Measurements from ENCODE around the gene SF3B5.

The SF3B5 gene

DNA sequence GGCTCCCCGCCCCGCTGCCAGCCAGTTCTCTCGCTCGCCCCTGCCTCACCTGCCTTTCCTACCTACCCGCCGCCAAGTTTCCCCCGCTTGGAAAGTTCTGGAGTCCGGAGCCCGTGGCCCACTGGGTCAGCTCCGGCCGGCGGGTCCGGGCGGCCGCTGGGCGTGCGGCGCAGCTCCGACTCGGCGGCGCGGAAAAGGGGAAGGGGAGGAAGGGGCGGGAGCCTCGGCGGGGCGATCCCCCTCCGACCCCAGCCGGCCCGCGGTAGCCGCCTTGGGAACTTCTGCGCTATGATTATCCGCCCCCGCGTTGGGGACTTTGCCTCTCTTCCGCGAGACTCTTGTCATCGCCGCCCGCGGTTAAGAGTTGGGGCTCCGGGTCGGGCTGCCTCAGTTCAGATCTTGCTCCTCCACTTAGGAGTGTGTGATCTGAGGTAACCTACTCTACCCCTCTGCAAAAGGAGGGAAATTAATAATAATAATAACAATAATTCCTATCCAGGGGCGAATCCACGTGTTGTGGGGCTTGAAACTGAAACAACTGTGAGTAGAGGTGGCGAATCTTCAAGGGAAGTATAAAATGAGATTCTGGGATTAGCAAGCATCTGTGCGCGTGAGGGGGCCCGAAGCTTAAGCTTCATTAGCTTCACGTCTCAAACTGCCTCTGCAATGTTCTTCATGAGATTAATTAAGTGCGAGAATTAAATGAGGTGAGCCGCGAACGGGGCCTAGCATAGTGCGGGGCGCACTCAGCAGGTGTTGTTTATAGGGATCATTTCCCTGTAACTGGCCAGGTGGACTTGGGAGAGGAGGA lies 30.8 kb downstream of the SF3B5 start:
- H3K9ac ChIP-seq (ENCODE audit: low read length in 2 of 2) = peak overlapping the region in 1 of 2 donors; percentile 21
- no peak overlapping the region for H3K27ac ChIP-seq (ENCODE audit: low read length)
- peaks cover 22 to 40% of the 10 kb centered on the region in 2 donors for H3K27me3 ChIP-seq (ENCODE audit: control insufficient read depth in 1 of 2, insufficient read depth in 2 of 2, low read length in 2 of 2)
- peak overlapping the region; percentile 70 to 76 for H3K4me3 ChIP-seq (ENCODE audit: low read length in 2 of 2)
- peaks cover 12% of the 10 kb centered on the region for H3K4me1 ChIP-seq (ENCODE audit: control insufficient read depth, insufficient read depth, low read length)
- no peaks in the 10 kb centered on the region for H3K9me3 ChIP-seq (ENCODE audit: control insufficient read depth in 2 of 2, low read length in 2 of 2)
- no peaks in the 10 kb centered on the region for H3K36me3 ChIP-seq (ENCODE audit: control insufficient read depth in 2 of 2, insufficient read depth in 2 of 2, low read length in 2 of 2)

DNA sequence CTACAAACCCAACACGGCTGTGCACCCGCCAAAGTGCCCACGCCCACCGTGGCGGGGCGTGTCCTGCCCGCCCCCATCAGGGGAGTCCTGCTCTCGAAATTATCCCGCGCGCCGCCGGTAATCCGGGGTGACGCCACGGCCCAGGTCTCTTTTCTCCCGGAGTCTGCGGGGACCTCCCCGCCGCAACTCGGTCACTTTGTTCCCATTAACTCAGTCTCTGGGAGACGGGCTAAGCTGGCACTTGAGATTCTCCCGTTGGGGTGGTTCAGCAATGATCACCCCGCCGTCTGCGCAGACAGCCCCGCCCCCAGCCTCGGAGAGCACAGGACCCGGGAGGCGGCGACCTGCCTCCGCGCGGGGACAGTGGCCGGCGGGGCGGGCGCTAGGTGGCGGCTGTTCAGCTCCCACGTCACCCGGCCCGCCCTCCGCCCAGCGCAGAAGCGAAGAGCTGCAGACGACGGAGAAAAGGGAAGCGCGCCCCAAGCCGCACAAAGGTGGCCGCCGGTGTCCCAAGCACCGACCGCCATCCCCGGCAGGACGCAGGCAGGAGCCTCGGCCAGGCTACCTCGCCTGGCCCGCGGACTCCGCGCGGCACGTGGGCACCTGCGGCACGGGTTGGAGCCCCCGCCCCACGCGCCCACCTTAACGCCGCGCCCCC lies 31.5 kb downstream of the SF3B5 start:
- Histone ChIP-seq H3K4me1 (ENCODE audit: control insufficient read depth, insufficient read depth, low read length) (peaks cover 12% of the 10 kb centered on the region), H3K4me3 (ENCODE audit: low read length in 2 of 2) (peak overlapping the region; percentile 70 to 76), H3K9me3 (ENCODE audit: control insufficient read depth in 2 of 2, low read length in 2 of 2) (no peaks in the 10 kb centered on the region), H3K27me3 (ENCODE audit: control insufficient read depth in 1 of 2, insufficient read depth in 2 of 2, low read length in 2 of 2) (peaks cover 22 to 40% of the 10 kb centered on the region in 2 donors), H3K27ac (ENCODE audit: low read length) (no peak overlapping the region), H3K36me3 (ENCODE audit: control insufficient read depth in 2 of 2, insufficient read depth in 2 of 2, low read length in 2 of 2) (no peaks in the 10 kb centered on the region), H3K9ac (ENCODE audit: low read length in 2 of 2) (no peak overlapping the region)

DNA sequence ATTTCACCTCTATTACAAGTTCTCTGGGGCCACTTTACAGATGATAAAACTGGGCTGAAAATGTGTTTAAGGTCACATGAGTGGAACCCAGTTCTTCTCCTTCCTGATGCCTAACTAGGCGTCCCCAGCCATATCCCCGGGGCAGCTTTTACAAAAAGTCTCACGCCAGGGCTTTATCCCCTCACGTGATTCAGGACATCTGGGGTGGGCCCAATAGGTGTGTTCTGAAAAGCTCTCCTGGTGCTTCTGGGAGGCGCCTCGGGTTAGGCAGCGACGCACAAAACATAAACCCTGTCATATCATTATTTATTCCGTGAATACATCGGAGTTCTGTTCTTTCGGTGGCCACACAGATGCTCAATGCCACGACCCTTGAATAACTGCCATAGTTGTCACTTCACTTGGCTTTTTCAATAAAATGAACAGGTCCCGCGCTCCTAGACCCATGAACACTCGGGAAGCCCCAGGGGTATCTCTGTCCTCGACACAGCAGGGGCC lies 32.1 kb downstream of the SF3B5 start:
- no peak overlapping the region for H3K9ac ChIP-seq (ENCODE audit: low read length in 2 of 2)
- H3K4me3 ChIP-seq (ENCODE audit: low read length in 2 of 2) = peak overlapping the region; percentile 70 to 76
- H3K27me3 ChIP-seq (ENCODE audit: control insufficient read depth in 1 of 2, insufficient read depth in 2 of 2, low read length in 2 of 2) = peaks cover 22 to 40% of the 10 kb centered on the region in 2 donors
- H3K9me3 ChIP-seq (ENCODE audit: control insufficient read depth in 2 of 2, low read length in 2 of 2) = no peaks in the 10 kb centered on the region
- H3K27ac ChIP-seq (ENCODE audit: low read length) = no peak overlapping the region
- no peaks in the 10 kb centered on the region for H3K36me3 ChIP-seq (ENCODE audit: control insufficient read depth in 2 of 2, insufficient read depth in 2 of 2, low read length in 2 of 2)
- H3K4me1 ChIP-seq (ENCODE audit: control insufficient read depth, insufficient read depth, low read length) = peaks cover 12% of the 10 kb centered on the region

DNA sequence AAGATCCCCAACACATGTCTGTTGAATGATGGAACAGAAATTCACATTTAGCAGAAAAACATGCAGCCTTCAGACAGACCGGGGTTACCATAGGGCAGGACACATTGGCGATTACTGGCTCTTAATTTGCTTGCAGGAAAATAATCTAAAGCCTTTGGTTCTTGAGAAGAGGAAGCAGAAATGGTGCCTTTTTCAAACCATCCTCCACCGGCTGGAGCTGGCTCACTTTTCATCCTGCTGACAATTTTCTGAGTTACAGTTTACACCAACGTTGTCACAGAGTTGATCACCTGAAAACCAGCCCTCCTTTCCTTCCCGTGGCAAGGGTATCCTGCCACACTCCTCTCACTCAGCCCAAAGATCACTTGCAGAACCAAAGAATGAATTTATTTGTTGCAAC lies 32.6 kb downstream of the SF3B5 start:
- Histone ChIP-seq H3K9ac (ENCODE audit: low read length in 2 of 2) (no peak overlapping the region), H3K27me3 (ENCODE audit: control insufficient read depth in 1 of 2, insufficient read depth in 2 of 2, low read length in 2 of 2) (peaks cover 17 to 40% of the 10 kb centered on the region in 2 donors), H3K27ac (ENCODE audit: low read length) (no peak overlapping the region), H3K4me1 (ENCODE audit: control insufficient read depth, insufficient read depth, low read length) (peaks cover 12% of the 10 kb centered on the region), H3K9me3 (ENCODE audit: control insufficient read depth in 2 of 2, low read length in 2 of 2) (no peaks in the 10 kb centered on the region), H3K36me3 (ENCODE audit: control insufficient read depth in 2 of 2, insufficient read depth in 2 of 2, low read length in 2 of 2) (no peaks in the 10 kb centered on the region), H3K4me3 (ENCODE audit: low read length in 2 of 2) (peak overlapping the region in 1 of 2 donors; percentile 76)

DNA sequence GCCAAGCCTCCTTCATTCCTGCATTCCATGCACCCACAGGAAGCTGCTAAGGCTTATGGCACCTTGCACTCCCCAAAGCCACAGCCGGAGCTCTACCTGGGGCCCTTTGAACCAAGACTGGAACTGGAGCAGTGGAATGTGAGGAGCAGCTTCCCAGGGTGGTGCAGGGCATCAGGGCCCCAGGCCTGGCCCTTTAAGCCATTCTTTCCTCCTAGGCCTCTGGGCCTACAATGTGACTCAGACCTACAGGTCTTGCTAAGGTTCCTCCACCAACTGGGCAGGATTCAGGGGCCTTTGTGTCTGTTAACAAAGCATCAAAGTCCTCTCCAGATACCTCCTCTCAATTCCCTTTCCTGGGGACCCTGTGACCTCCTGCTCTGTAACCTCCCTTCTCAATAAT lies 36.2 kb downstream of the SF3B5 start:
- Histone ChIP-seq H3K4me3 (ENCODE audit: low read length in 2 of 2) (no peak overlapping the region), H3K27me3 (ENCODE audit: control insufficient read depth in 1 of 2, insufficient read depth in 2 of 2, low read length in 2 of 2) (peaks cover 6 to 13% of the 10 kb centered on the region in 2 donors), H3K36me3 (ENCODE audit: control insufficient read depth in 2 of 2, insufficient read depth in 2 of 2, low read length in 2 of 2) (no peaks in the 10 kb centered on the region), H3K4me1 (ENCODE audit: control insufficient read depth, insufficient read depth, low read length) (peaks cover 7% of the 10 kb centered on the region), H3K9ac (ENCODE audit: low read length in 2 of 2) (no peak overlapping the region), H3K27ac (ENCODE audit: low read length) (no peak overlapping the region), H3K9me3 (ENCODE audit: control insufficient read depth in 2 of 2, low read length in 2 of 2) (no peaks in the 10 kb centered on the region)

DNA sequence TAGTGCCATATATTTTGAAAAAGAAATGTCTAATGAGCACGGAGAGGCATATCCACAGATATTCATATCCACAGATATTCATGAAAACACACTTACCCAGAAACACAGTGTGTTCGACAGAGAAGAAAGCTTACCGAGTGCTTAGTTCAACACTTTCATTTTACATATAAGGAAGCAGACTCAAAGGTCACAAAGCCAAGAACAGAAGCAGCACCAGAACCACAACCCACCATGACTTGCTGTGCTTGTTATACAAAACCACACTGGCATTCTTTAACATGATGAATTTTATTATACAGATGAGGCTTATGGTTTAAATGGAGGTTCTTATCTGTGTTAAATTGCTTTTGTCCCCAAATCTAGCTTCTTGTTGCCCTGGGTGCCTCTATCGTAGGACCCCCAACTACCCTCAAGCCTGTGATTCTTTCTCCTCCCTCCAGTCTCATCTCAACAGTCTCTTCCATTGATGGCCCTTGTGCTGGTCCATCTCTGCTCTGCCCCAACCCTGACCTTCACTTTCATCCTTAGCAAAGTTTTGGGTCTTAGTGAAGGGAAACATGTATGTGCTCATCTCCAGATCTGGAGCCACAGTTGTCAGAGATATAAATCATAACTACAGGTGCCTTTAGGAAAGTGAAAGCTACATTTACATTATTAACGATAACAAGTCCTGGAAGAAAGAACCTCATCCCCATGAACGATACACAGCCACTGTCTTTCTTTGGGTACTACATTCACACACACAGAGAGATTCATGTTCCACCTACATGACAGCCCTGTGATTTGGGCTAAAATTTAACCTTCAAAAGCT lies 40.0 kb downstream of the SF3B5 start:
- H3K36me3 ChIP-seq (ENCODE audit: control insufficient read depth in 2 of 2, insufficient read depth in 2 of 2, low read length in 2 of 2) = no peaks in the 10 kb centered on the region
- no peak overlapping the region for H3K4me3 ChIP-seq (ENCODE audit: low read length in 2 of 2)
- no peak overlapping the region for H3K27ac ChIP-seq (ENCODE audit: low read length)
- no peaks in the 10 kb centered on the region for H3K4me1 ChIP-seq (ENCODE audit: control insufficient read depth, insufficient read depth, low read length)
- no peaks in the 10 kb centered on the region for H3K27me3 ChIP-seq (ENCODE audit: control insufficient read depth in 1 of 2, insufficient read depth in 2 of 2, low read length in 2 of 2)
- no peak overlapping the region for H3K9ac ChIP-seq (ENCODE audit: low read length in 2 of 2)
- H3K9me3 ChIP-seq (ENCODE audit: control insufficient read depth in 2 of 2, low read length in 2 of 2) = no peaks in the 10 kb centered on the region

DNA sequence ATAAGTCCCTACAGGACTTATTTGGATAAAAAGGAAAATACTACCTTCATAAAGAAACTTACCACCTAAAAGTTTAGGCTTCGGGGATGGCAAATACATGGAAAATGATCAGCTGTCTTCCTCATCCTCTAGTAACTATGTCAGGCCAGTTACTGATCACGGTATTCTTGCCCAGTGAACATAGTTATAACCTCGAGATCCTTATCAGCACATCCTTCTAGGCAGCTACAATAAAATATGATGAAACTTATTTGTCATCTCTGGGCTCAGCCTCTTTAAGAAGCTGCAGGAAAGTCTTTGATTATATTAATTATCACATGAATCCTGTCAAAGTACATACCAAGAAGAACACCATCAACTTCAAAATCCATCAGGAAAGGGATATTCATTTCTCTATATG lies 41.8 kb downstream of the SF3B5 start:
- Histone ChIP-seq H3K4me1 (ENCODE audit: control insufficient read depth, insufficient read depth, low read length) (no peaks in the 10 kb centered on the region), H3K27me3 (ENCODE audit: control insufficient read depth in 1 of 2, insufficient read depth in 2 of 2, low read length in 2 of 2) (no peaks in the 10 kb centered on the region), H3K27ac (ENCODE audit: low read length) (no peak overlapping the region), H3K9me3 (ENCODE audit: control insufficient read depth in 2 of 2, low read length in 2 of 2) (no peaks in the 10 kb centered on the region), H3K9ac (ENCODE audit: low read length in 2 of 2) (no peak overlapping the region), H3K36me3 (ENCODE audit: control insufficient read depth in 2 of 2, insufficient read depth in 2 of 2, low read length in 2 of 2) (no peaks in the 10 kb centered on the region), H3K4me3 (ENCODE audit: low read length in 2 of 2) (no peak overlapping the region)

DNA sequence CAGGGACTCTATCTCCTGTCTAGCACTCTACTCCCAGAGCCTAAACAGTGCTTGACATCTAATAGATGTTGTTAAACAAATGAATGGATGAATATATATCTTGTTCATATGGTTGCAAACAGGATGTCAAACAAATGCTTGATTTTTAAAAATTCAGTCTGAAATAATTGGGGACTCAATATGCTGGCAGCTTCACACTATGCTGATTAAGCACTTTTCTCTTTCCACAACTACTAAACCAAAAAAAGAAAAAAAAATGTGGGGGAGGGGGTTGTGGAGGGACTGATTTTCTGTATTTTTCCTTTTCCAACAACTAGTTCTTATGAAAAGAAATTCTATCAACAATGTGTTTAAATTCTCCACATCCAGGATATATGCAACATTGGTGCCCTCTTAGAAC lies 42.9 kb downstream of the SF3B5 start:
- H3K9ac ChIP-seq (ENCODE audit: low read length in 2 of 2) = no peak overlapping the region
- H3K4me3 ChIP-seq (ENCODE audit: low read length in 2 of 2) = no peak overlapping the region
- H3K27me3 ChIP-seq (ENCODE audit: control insufficient read depth in 1 of 2, insufficient read depth in 2 of 2, low read length in 2 of 2) = no peaks in the 10 kb centered on the region
- no peaks in the 10 kb centered on the region for H3K4me1 ChIP-seq (ENCODE audit: control insufficient read depth, insufficient read depth, low read length)
- H3K36me3 ChIP-seq (ENCODE audit: control insufficient read depth in 2 of 2, insufficient read depth in 2 of 2, low read length in 2 of 2) = no peaks in the 10 kb centered on the region
- H3K9me3 ChIP-seq (ENCODE audit: control insufficient read depth in 2 of 2, low read length in 2 of 2) = no peaks in the 10 kb centered on the region
- no peak overlapping the region for H3K27ac ChIP-seq (ENCODE audit: low read length)

DNA sequence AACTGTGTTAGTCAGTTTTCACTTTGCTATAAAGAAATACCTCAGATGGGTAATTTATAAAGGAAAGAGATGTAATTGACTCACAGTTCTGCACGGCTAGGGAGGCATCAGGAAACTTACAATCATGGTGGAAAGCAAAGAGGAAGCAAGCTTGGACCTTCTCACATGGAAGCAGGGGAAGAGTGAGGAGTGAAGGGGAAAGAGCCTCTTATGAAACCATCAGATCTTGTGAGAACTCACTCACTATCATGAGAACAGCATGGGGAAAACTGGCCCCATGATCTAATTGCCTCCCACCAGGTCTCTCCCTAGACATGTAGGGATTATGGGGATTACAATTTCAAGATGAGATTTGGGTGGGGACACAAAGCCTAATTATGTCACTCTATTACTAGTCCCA lies 46.0 kb downstream of the SF3B5 start:
- H3K27me3 ChIP-seq (ENCODE audit: control insufficient read depth in 1 of 2, insufficient read depth in 2 of 2, low read length in 2 of 2) = no peaks in the 10 kb centered on the region
- H3K9ac ChIP-seq (ENCODE audit: low read length in 2 of 2) = no peak overlapping the region
- H3K4me3 ChIP-seq (ENCODE audit: low read length in 2 of 2) = no peak overlapping the region
- no peaks in the 10 kb centered on the region for H3K36me3 ChIP-seq (ENCODE audit: control insufficient read depth in 2 of 2, insufficient read depth in 2 of 2, low read length in 2 of 2)
- H3K27ac ChIP-seq (ENCODE audit: low read length) = no peak overlapping the region
- no peaks in the 10 kb centered on the region for H3K9me3 ChIP-seq (ENCODE audit: control insufficient read depth in 2 of 2, low read length in 2 of 2)
- no peaks in the 10 kb centered on the region for H3K4me1 ChIP-seq (ENCODE audit: control insufficient read depth, insufficient read depth, low read length)

DNA sequence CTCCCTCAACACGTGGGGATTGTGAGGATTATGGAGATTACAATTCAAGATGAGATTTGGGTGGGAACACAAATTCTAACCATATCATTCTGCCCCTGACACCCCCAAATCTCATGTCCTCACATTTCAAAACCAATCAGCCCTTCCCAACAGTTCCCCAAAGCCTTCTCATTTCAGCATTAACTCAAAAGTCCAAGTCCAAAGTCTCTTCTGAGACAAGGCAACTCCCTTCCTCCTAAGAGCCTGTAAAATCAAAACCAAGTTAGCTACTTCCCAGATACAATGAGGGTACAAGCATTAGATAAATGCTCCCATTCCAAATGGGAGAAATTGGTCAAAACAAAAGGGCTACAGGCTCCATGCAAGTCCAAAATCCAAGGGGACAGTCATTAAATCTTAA lies 47.7 kb downstream of the SF3B5 start:
- Histone ChIP-seq H3K36me3 (ENCODE audit: control insufficient read depth in 2 of 2, insufficient read depth in 2 of 2, low read length in 2 of 2) (no peaks in the 10 kb centered on the region), H3K9me3 (ENCODE audit: control insufficient read depth in 2 of 2, low read length in 2 of 2) (no peaks in the 10 kb centered on the region), H3K4me1 (ENCODE audit: control insufficient read depth, insufficient read depth, low read length) (no peaks in the 10 kb centered on the region), H3K9ac (ENCODE audit: low read length in 2 of 2) (no peak overlapping the region), H3K27ac (ENCODE audit: low read length) (no peak overlapping the region), H3K27me3 (ENCODE audit: control insufficient read depth in 1 of 2, insufficient read depth in 2 of 2, low read length in 2 of 2) (no peaks in the 10 kb centered on the region), H3K4me3 (ENCODE audit: low read length in 2 of 2) (no peak overlapping the region)
